Measurements from ENCODE around the gene SYK.

SYK gene

GRCh38 chr9:90772386-90772785, 29.2 kb upstream of the SYK start:
- H3K4me3 ChIP-seq (ENCODE audit: low read depth, low read length), result no peak overlapping the region
- DNase-seq (ENCODE audit: low read depth), result no peak
- no peak for TF ChIP-seq CTCF (IDR thresholded peaks at IDR 0.05; ENCODE audit: control insufficient read depth, extremely low read depth, insufficient read depth)

- no peak for DNase-seq (ENCODE audit: low read depth)
- TF ChIP-seq CTCF (IDR thresholded peaks at IDR 0.05; ENCODE audit: control insufficient read depth, extremely low read depth, insufficient read depth), result peak; percentile 81
- no peak overlapping the region for H3K4me3 ChIP-seq (ENCODE audit: low read depth, low read length)
Measured at GRCh38 chr9:90773617-90774016, 28.0 kb upstream of the SYK start.

- no peak for DNase-seq (ENCODE audit: low read depth)
- TF ChIP-seq CTCF (IDR thresholded peaks at IDR 0.05; ENCODE audit: control insufficient read depth, extremely low read depth, insufficient read depth), result no peak
- no peak overlapping the region for H3K4me3 ChIP-seq (ENCODE audit: low read depth, low read length)
Measured at GRCh38 chr9:90774071-90774470, 27.5 kb upstream of the SYK start.

GRCh38 chr9:90774682-90775081, 26.9 kb upstream of the SYK start:
- no peak overlapping the region for H3K4me3 ChIP-seq (ENCODE audit: low read depth, low read length)
- no peak for DNase-seq (ENCODE audit: low read depth)
- peak; percentile 36; the same call in 1 of the 2 replicates for TF ChIP-seq CTCF (IDR thresholded peaks at IDR 0.05; ENCODE audit: control insufficient read depth, extremely low read depth, insufficient read depth)

- no peak overlapping the region for H3K4me3 ChIP-seq (ENCODE audit: low read depth, low read length)
- DNase-seq (ENCODE audit: low read depth), result no peak
- no peak for TF ChIP-seq CTCF (IDR thresholded peaks at IDR 0.05; ENCODE audit: control insufficient read depth, extremely low read depth, insufficient read depth)
Measured at GRCh38 chr9:90775657-90776056, 26.0 kb upstream of the SYK start.

GRCh38 chr9:90778746-90779145, 22.9 kb upstream of the SYK start:
- H3K4me3 ChIP-seq (ENCODE audit: low read depth, low read length), result no peak overlapping the region
- no peak for DNase-seq (ENCODE audit: low read depth)
- no peak for TF ChIP-seq CTCF (IDR thresholded peaks at IDR 0.05; ENCODE audit: control insufficient read depth, extremely low read depth, insufficient read depth)

- no peak for DNase-seq (ENCODE audit: low read depth)
- no peak overlapping the region for H3K4me3 ChIP-seq (ENCODE audit: low read depth, low read length)
- no peak for TF ChIP-seq CTCF (IDR thresholded peaks at IDR 0.05; ENCODE audit: control insufficient read depth, extremely low read depth, insufficient read depth)
Measured at GRCh38 chr9:90783552-90783951, 18.1 kb upstream of the SYK start.
